NCI-H1417 treated with DMSO at 0.1 percent for 48 hours (cell line): ENCODE results near the gene KIF22.
A peak's percentile ranks its signal among the peaks of the same experiment; 100 is the strongest.
"Not testable (repeated sequence)": the region's sequence is repeated elsewhere in the genome, so short reads cannot be mapped to it uniquely, and the experiment has no call there.

Experiments used
- DNase-seq: peaks from one replicate; lab custom pipeline; 2025; lab: John Stamatoyannopoulos, UW

Gene KIF22

DNA sequence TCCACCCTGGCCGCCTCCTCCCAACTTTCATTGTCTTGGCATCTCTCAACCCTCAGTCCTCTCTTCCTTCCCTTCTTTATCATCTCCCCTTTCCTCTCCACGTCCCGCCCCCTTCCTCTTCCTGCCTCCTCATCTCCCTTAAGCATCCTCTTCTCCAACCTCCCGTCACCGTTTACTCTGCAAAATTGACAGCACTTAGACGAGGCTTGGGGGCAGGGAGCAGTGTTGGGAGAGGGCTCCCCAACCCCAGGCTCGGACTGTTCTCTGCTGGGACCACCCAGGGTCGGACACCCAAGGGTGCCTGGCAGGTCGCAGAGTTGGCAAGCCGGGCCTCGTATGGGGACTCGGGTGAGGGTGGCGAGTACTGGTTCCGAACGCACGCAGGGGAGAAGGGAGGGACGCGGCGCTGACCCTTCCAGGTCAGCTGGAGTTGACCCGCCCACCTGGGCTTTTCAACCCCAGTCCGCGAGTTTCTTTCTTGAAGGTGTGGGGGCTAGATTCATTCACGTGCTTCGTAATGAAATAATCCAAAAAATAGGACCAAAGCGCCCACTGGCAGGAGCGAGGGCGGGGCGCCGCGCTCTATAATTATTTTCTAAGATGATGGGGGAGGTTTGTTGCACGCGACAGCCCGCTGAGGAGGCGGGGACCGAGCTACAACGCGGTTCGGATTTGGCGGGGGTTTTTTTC lies 24.6 kb downstream of the KIF22 start:
- no peak for DNase-seq

DNA sequence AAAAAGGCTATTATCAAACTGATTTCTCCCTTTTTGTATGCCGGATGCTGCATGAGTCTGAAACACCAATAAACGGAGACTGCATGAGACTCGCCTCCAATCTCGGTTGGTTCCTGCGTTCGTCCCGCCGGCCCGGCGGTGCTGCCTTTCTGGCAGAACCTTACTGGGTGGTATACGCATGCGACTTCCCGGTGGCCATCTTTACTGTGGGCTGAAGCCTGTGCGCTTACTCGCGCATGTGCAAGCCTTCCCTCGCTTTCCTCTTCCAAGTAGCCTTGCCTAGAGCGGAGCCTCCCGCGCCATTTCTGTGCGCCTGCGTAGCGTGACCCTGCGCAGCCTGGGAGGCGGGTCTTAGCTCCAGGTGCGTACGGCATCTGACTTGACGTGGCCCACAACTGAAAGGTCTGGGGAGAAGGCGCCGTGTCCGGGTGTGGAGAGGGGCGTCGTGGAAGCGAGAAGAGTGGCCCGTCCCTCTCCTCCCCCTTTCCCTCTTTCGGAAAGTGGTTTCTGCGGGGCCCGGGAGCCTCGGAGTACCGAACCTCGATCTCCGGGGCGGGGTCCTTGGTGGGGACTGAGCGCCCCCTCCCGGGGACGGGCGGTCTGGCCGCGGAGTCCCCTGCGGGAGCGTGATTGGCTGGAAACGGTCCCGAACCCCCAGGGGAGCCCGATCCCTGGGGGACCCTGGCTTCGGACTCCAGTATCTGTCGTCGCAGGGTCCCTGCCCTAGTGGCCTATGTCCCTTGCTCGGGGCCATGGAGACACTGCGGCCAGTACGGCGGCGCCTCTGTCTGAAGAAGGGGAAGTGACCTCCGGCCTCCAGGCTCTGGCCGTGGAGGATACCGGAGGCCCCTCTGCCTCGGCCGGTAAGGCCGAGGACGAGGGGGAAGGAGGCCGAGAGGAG lies 25.5 kb downstream of the KIF22 start, which contains the start of gene PAGR1:
TSS of gene PAGR1 (plus strand) at position 360 of the 901 bp plus-strand sequence. CDS start at position 734, 374 bp downstream.
- DNase-seq, result peak; percentile 94

DNA sequence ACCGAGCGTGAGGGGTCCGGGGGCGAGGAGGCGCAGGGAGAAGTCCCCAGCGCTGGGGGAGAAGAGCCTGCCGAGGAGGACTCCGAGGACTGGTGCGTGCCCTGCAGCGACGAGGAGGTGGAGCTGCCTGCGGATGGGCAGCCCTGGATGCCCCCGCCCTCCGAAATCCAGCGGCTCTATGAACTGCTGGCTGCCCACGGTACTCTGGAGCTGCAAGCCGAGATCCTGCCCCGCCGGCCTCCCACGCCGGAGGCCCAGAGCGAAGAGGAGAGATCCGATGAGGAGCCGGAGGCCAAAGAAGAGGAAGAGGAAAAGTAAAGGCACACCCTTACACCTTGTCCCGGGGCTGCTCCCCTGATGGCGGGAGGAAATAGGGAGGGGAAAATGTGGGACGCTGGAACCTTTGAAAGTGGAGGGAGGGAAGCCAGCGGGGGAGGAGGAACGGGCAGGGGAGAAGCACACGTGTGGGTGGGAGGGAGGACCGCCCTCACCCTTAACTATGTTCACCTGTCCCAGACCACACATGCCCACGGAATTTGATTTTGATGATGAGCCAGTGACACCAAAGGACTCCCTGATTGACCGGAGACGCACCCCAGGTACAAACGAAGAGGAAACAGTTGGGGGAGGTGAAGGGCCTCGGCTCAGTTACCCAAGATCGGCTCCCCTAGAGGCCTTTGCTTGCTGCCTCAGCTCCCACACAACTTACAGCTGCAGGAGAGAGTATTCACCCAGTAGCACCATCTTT lies 26.3 kb downstream of the KIF22 start:
- no peak for DNase-seq

DNA sequence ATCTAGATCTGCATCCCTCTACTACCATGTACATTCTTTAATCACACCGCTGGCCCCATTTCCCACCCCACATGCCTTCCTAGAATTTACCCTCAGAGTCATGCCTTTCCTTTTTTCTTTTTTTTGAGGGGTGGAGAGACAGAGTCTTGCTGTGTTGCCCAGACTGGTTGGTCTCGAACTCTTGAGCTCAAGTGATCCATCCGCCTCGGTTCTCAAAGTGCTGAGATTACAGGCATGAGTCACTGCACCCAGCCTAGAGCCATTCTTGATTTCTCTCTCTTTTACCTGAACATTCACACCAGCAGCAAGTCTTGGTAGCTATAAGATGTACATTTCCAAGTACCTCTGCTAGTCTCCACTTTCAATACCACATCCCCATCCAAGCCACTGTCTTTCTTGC lies 27.5 kb downstream of the KIF22 start:
- DNase-seq, result no peak

DNA sequence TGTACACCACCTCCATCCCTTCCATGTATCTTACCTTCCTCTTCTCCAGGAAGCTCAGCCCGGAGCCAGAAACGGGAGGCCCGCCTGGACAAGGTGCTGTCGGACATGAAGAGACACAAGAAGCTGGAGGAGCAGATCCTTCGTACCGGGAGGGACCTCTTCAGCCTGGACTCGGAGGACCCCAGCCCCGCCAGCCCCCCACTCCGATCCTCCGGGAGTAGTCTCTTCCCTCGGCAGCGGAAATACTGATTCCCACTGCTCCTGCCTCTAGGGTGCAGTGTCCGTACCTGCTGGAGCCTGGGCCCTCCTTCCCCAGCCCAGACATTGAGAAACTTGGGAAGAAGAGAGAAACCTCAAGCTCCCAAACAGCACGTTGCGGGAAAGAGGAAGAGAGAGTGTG lies 29.0 kb downstream of the KIF22 start:
- no peak for DNase-seq

DNA sequence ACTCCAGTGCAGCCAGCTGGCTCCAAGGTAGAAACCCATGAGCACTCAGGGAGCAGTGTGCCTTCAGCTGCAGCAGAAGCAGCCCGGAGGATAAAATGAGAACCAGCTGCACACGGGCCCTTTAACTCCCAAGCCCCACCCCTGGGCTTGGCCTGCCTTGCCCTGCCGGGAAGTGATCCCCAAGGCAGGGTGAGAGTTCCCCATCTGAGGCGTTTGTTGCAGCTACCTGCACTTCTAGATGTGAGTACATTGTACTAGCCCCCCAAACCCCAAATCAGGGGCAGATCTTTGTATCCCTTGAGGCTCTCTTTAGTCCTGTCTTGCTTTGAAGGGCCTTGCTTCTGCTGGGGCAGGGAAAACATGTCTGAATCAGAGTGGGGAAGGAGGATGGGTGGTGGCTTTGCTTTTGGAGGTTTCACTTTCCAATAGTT lies 29.7 kb downstream of the KIF22 start, which contains the start of gene MVP:
TSS of gene MVP (plus strand) at position 192 of the 431 bp plus-strand sequence. CDS start 10,088 bp downstream, outside the sequence.
- DNase-seq, result no peak

DNA sequence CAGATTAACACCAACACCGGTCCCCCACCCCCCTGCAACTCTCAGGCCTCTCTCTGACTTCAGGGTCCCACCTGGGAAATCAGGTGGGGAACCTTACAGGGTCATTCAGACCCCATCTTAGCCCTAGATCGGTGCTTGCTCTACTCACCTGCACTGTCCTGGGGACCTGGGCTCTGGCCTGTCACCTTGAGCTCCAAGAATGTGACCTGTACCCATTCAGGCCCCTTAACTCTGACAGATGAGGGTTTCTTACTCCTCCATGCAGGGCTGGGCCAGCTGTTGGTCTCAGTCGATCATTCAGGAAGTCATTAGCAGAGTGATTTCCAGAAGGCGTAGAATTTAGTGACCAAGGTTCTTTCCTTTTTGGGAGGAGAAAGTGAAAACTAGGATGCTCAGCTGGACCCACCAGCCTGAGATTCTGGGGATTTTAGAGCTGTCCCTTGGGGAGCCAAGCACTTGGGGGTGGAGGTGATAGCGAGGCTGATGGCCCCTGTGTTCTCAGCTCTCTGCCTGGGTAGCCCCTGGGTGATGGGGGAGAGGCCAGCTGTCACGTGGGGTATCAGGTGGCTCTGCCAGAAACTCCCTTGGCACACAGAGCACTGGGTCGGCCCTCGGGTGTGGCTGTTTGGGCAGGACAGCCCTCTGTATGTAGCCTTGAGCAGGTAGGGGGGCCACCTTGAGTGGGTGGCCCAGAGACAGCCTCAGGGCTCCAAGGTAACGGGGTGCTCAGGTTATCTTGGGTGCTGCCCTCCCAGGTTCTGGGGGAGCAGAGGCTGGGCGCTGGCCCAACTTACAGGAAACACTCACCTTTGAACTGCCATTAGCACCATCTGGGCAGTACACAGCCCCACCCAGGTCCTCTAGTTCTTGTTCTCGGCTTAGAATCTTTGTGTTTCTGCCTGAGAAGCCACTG lies 30.4 kb downstream of the KIF22 start:
- DNase-seq, result no peak

DNA sequence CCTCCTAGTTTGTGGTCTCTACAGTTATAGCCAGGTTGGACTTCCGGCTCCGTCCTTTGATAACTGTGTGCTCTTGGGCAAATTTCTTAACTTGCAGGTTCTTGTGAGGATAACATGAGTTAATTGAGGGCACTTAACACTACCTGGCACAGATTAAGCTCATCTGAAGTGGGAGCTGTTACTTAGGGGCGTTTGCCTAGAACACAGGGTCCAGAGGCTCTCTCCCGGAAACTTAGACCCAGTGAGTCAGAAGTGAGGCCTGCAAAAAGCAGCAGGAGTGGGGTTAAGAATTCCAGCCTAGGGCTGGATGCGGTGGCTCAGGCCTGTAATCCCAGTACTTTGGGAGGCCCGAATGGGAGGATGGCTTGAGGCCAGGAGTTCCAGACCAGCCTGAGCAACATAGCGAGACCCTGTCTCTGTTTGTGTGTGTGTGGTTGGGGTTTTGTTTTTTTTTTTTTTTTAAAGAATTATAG lies 31.1 kb downstream of the KIF22 start:
- DNase-seq, result no peak

DNA sequence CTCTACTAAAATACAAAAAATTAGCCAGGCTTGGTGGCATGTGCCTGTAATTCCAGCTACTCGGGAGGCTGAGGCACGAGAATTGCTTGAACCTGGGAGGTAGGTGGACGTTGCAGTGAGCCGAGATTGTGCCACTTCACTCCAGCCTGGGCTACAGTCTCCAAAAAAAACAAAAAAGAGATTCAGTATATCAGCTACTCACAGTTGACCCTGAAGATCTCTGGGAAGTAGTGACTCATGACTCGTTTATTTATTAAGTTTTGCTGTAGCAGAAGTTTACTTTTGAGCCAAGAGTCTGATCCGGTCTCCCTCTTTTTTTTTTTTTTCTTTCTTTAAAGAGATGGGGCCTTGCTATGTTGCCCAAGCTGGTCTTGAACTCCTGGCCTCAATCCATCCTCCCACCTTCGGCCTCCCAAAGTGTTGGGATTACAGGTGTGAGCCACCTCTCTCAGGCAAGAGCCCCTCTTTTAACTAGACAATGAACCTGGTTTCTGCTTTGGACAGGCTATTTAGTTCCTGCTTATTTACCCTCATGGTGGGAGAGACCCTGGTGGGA lies 34.1 kb downstream of the KIF22 start:
- no peak for DNase-seq

DNA sequence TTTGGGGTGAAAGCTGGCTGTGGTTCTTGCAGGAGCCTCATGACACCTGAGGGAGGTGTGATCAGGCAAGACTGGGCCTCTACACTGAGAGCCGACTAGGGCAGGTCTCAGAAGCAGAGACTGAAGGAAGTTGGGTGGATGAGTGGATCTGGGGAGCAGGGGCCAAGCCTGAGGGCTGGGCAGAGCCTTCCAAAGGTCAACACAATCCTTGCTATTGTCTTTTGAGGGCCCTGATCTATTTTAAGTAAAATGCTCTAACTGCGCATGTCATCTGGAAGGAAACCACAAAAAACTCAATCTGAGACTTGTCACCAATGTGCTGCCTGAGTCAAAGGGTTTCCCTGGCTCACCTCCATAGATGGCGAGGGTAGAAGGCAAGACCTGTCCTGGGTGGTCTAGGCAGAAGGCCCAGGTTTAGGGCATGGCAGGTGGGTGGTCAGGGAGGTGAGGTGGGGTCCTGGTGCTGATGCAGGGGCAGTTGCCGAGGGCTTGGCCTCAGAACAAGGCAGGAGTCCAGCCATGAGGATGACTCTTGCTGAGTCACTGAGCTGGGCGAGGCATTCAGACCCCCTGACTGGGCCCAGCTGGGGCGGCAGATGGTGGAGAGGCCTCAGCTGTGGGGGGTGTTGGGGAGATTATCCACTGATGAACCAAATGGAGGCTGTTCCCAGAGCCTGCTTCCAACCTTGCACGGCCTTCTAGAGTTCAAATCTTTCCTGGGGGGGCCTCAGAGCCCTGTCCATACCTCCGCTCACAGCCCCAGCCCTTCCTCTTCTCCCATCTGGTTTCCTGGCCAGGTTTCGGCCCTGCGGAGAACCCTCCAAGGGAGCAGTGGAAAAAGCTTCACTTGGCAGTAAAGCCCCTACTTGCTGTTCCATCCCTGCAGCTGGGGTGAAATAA lies 34.8 kb downstream of the KIF22 start:
- no peak for DNase-seq

DNA sequence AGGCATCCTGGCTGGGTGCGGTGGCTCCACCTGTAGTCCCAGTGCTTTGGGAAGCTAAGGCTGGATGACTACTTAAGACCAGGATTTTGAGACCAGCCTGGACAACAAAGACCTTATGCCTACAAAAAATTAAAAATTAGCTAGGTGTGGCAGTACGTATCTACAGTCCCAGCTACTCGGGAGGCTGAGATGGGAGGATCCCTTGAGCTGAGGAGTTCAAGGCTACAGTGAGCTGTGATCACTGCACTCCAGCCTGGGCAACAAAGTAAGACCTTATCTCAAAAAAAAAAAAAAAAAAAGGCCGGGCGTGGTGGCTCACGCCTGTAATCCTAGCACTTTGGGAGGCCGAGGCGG lies 35.8 kb downstream of the KIF22 start:
- no peak for DNase-seq

DNA sequence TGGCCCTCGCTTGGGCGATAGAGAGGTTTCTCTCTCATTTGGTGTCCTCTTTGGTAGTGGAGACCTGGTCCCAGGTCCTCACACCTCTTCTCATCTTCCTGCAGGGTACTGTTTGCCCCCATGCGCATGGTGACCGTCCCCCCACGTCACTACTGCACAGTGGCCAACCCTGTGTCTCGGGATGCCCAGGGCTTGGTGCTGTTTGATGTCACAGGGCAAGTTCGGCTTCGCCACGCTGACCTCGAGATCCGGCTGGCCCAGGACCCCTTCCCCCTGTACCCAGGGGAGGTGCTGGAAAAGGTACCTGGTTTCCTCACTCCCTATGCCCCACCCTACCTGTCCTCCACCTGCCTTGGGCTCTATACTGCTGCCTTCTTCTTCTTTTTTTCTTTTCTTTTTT lies 40.2 kb downstream of the KIF22 start:
- no peak for DNase-seq

DNA sequence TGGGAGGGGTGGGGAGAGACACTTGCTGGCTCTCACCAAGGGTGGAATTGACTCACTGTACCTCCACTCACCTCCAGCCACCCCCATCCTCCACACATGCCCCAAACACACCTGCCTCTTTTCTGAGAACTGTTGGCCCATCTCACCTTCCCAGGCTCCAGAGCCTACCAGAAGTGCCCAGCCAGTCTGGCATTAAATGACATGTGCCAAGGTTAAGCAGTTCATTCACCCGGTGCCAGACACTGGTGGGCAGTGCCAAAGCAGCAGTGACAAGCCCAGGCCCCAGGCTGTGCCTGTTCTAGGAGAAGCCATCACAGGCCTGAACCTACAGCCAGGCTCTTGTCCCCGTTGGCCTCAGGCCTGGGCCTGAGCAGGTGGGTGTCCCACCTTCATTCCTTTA lies 40.9 kb downstream of the KIF22 start:
- no peak for DNase-seq

DNA sequence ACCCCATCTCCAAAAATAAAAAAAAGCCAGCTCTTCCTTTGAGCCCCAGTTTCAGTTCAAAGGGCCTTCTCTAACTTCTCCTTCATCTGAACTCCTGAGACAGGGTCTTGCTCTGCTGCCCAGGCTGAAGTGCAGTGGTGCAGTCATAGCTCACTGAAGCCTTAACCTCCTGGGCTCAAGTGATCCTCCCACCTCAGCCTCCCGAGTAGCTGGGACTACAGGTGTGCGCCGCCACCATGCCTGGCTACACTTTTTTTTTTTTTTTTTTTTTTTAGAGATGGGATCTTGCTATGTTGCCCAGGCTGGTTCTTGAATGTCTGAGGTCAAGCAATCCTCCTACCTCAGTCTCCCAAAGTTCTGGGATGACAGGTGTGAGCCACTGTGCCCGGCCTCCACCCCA lies 42.7 kb downstream of the KIF22 start:
- DNase-seq, result not testable (repeated sequence)

DNA sequence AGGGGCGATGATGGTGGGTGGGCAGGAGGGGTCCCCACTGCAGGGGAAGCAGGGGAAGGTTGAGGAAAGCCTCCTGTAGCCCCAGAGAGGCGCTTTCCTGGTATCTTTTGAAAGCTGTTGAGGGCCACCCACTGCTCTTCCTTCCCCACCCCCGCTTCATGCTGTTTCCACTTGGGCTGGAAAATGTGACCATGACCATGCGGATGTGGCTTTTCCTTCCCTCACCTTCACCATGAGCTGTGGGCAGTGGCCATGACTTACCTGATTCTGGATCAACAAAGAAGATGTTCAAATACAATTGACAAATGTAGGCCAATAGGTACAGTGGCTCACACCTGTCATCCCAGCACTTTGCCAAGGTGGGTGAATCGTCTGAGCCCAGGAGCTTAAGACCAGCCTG lies 43.5 kb downstream of the KIF22 start:
- DNase-seq, result no peak

DNA sequence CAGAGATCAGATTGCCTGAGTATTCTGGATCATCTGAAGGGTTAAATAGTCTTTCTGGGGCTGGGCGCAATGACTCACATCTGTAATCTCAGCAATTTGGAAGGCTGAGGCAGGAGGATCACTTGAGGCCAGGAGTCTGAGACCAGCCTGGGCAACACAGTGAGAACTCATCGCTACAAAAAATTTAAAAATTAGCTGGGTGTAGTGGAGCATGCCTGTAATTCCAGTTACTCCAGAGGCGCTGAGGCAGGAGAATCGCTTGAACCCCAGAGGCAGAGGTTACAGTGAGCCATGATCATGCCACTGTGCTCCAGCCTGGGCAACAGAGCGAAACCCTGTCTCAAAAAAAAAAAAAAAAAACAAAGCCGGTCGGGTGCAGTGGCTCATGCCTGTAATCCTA lies 45.4 kb downstream of the KIF22 start:
- DNase-seq, result no peak

DNA sequence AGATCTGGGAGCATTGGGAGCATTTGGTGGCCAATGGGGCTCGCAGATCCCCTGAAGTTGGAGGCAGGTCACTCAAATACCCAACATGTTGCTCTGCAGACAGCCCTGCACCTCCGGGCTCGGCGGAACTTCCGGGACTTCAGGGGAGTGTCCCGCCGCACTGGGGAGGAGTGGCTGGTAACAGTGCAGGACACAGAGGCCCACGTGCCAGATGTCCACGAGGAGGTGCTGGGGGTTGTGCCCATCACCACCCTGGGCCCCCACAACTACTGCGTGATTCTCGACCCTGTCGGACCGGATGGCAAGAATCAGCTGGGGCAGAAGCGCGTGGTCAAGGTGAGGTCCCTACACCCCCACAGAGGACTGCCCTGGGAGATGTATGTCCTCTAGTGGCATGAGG lies 46.1 kb downstream of the KIF22 start:
- no peak for DNase-seq

DNA sequence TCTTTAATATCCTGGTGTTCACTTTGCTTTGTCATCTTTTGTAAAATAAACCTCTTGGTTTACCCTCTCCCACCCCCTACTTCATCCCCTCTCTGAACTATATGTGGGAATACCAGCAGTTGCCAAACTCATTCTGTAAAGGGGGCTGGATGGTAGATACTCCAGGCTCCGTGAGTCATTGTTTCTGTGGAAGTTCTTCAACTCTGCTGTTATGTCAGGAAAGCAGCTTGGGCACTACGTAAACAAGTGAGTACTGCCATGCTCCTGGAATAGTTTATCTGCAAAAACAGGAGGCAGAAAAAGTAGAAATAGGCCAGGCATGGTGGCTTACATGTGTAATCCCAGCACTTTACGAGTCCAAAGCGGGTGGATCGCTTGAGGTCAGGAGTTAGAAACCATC lies 47.3 kb downstream of the KIF22 start:
- no peak for DNase-seq

DNA sequence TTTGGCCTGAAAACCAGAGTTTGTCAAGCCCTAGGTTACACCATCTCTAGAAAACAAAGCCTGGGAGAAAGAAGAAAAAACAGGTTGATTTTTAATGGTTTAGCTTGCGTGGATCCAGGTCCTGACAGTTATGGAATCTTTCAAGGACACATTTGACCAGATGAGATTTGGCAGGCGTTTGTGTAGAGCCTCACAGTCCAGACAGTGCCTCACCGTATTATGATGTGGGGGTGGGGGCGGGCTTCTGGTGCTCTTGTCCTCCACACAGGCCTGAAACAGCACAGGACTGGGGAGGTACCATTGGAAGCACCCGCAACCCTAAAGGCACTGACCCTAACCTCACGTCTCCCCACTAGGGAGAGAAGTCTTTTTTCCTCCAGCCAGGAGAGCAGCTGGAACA lies 49.3 kb downstream of the KIF22 start:
- DNase-seq, result no peak

DNA sequence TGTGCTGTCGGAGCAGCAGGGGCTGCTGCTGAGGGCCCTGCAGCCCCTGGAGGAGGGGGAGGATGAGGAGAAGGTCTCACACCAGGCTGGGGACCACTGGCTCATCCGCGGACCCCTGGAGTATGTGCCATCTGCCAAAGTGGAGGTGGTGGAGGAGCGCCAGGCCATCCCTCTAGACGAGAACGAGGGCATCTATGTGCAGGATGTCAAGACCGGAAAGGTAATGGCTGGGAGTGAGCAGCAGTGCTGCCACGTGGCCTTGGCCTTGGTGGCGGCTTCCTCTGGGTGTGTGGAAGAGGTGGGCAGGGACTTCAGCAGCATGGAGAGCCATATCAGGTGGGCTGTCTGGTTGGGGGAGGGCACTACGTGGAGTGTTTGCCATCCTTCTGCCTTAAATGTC lies 49.7 kb downstream of the KIF22 start:
- DNase-seq, result no peak
